HepG2 (cell line): ENCODE measurements around the gene ADAR. TPM values are rescaled to one million over a fixed set of nuclear protein-coding genes. Genes with fewer than 3 reads are reported as not detected.

ENCODE experiments used
- ATM ChIP-seq: fragments of 450-650 bp; IDR thresholded peaks from 2 replicates; pipeline ENCODE4 v1.7.1; 2017; ENCODE audit warnings: mild to moderate bottlenecking, borderline replicate concordance
- ELF1 ChIP-seq: sonication (generic); formaldehyde crosslinking; IDR thresholded peaks from 2 replicates; pipeline ENCODE4 v1.4.0; 2020; ENCODE audit warnings: missing genetic modification reagents
- EP300 ChIP-seq, 3 experiments: sonication (generic) in 1 of 3; formaldehyde crosslinking in 1 of 3; IDR thresholded peaks; 2 replicates each; pipeline versions ENCODE4 v1.5.1 to v1.6.1; 2011 to 2020; ENCODE audit warnings: low read depth in 2 of 3, low read length in 2 of 3, borderline replicate concordance in 1 of 3, improper control_type of control experiment in 1 of 3, mild to moderate bottlenecking in 1 of 3, missing genetic modification reagents in 1 of 3, moderate library complexity in 1 of 3
- ETV5 ChIP-seq: IDR thresholded peaks from 2 replicates; pipeline ENCODE4 v1.6.1; 2018; ENCODE audit warnings: missing biosample characterization, missing genetic modification reagents, inconsistent platforms, borderline replicate concordance
- IRF2 ChIP-seq: IDR thresholded peaks from 2 replicates; pipeline ENCODE4 v1.6.1; 2018; ENCODE audit warnings: missing genetic modification reagents, missing compliant biosample characterization
- PHF8 ChIP-seq: sonication (generic); formaldehyde crosslinking; IDR thresholded peaks from 2 replicates; pipeline ENCODE4 v1.5.0; 2020; ENCODE audit warnings: missing genetic modification reagents
- SIX1 ChIP-seq: sonication (generic); formaldehyde crosslinking; IDR thresholded peaks from 2 replicates; pipeline ENCODE4 v1.4.0; 2020; ENCODE audit warnings: missing genetic modification reagents, borderline replicate concordance
- SNAPC5 ChIP-seq: sonication (generic); formaldehyde crosslinking; IDR thresholded peaks from 2 replicates; pipeline ENCODE4 v1.8.1; 2023; ENCODE audit warnings: mild to moderate bottlenecking, missing genetic modification reagents, borderline replicate concordance
- SOX6 ChIP-seq, 2 experiments: fragments of 450-650 bp in 1 of 2; sonication (generic) in 1 of 2; formaldehyde crosslinking in 1 of 2; IDR thresholded peaks; 2 replicates each; pipeline versions ENCODE4 v1.4.0 to v1.6.1; 2017 to 2020; ENCODE audit warnings: antibody characterized with exemption in 1 of 2, mild to moderate bottlenecking in 1 of 2, missing genetic modification reagents in 1 of 2
- TBX3 ChIP-seq: fragments of 450-650 bp; IDR thresholded peaks from 2 replicates; pipeline ENCODE4 v1.6.1; 2017; ENCODE audit warnings: antibody characterized with exemption, mild to moderate bottlenecking, inconsistent platforms, borderline replicate concordance
- TEAD3 ChIP-seq: optimal IDR thresholded peaks from 2 replicates; pipeline ENCODE3; 2016; ENCODE audit warnings: borderline replicate concordance
- THAP7 ChIP-seq: sonication (generic); formaldehyde crosslinking; IDR thresholded peaks from 2 replicates; pipeline ENCODE4 v1.8.1; 2023; ENCODE audit warnings: mild to moderate bottlenecking, missing genetic modification reagents
- ZC3H13 ChIP-seq: sonication (generic); formaldehyde crosslinking; IDR thresholded peaks from 2 replicates; pipeline ENCODE4 v1.8.1; 2023; ENCODE audit warnings: mild to moderate bottlenecking, missing genetic modification reagents, moderate library complexity
- ZFP36L1 ChIP-seq: sonication (generic); formaldehyde crosslinking; IDR thresholded peaks from 2 replicates; pipeline ENCODE4 v1.8.0; 2022; ENCODE audit warnings: mild to moderate bottlenecking, missing genetic modification reagents, moderate library complexity
- ZNF253 ChIP-seq: sonication (generic); formaldehyde crosslinking; IDR thresholded peaks from 2 replicates; pipeline ENCODE4 v1.8.0; 2022; ENCODE audit warnings: mild to moderate bottlenecking, missing genetic modification reagents, borderline replicate concordance
- ZNF550 ChIP-seq: sonication (generic); formaldehyde crosslinking; IDR thresholded peaks from 2 replicates; pipeline ENCODE4 v1.4.0; 2020; ENCODE audit warnings: mild to moderate bottlenecking, missing genetic modification reagents, borderline replicate concordance
- ZNF75D ChIP-seq: sonication (generic); formaldehyde crosslinking; IDR thresholded peaks from 2 replicates; pipeline ENCODE4 v1.8.1; 2023; ENCODE audit warnings: missing genetic modification reagents, mild to moderate bottlenecking, borderline replicate concordance
- ZSCAN31 ChIP-seq: sonication (generic); formaldehyde crosslinking; IDR thresholded peaks from 2 replicates; pipeline ENCODE4 v1.5.0; 2020; ENCODE audit warnings: low read depth, mild to moderate bottlenecking, missing genetic modification reagents
- polyA plus RNA-seq, 8 experiments: library from polyadenylated mRNA; depleted of rRNA in 3 of 8; stranded (reverse) in 7 of 8; unstranded in 1 of 8; fragments of >200 nt; fragmentation: Illumina TruSeq in 4 of 8; extraction: Trizol in 4 of 8; gene quantifications; 2 replicates each; pipeline versions ENCODE4 v1.2.1 to v1.2.3, GENCODE V29; 2011 to 2016; ENCODE audit warnings: low read depth in 4 of 8, missing spikeins in 1 of 8, mixed read lengths in 1 of 8; ENCODE audit not compliant: insufficient read depth in 1 of 8
- total RNA-seq, 5 experiments: library from RNA; depleted of rRNA; stranded (reverse); fragments of >200 nt; fragmentation: Illumina TruSeq; extraction: Trizol; gene quantifications; 2 replicates each; pipeline ENCODE4 v1.2.3, GENCODE V29; 2016; ENCODE audit warnings: low read depth in 1 of 5
- TF ChIP-seq, protein P1 (sequence below): sonication (generic); formaldehyde crosslinking; IDR thresholded peaks from 2 replicates; pipeline ENCODE4 v1.5.0; 2020; ENCODE audit warnings: mild to moderate bottlenecking, low read depth, missing genetic modification reagents, borderline replicate concordance
- TF ChIP-seq, protein P2 (sequence below): IDR thresholded peaks from 2 replicates; pipeline ENCODE4 v1.6.1; 2016; ENCODE audit warnings: control low read depth
- TF ChIP-seq, protein P3 (sequence below): sonication (generic); formaldehyde crosslinking; IDR thresholded peaks from 2 replicates; pipeline ENCODE4 v1.4.0; 2020; ENCODE audit warnings: mild to moderate bottlenecking, missing genetic modification reagents
- TF ChIP-seq, protein P4 (sequence below): sonication (generic); formaldehyde crosslinking; IDR thresholded peaks from 2 replicates; pipeline ENCODE4 v1.5.0; 2020; ENCODE audit warnings: missing genetic modification reagents

The ADAR gene
- total and polyA plus RNA-seq, 2 of the 13 experiments (the other 11 are each of a cell fraction or from before 2014, with no cell fraction given): 70.8 to 86.2 TPM

- TF ChIP-seq ETV5 (CRISPR knock-in tag) (peak; percentile 61), ELF1 (peak; percentile 25; the same call in 1 of the 2 replicates), IRF2 (peak; percentile 99), PHF8 (CRISPR knock-in tag) (peak; percentile 64), ZSCAN31 (CRISPR knock-in tag) (peak; percentile 51), ZNF253 (no peak), THAP7 (CRISPR knock-in tag) (no peak), TEAD3 (CRISPR knock-in tag) (peak; percentile 14), ZNF75D (CRISPR knock-in tag) (no peak), EP300 (IDR thresholded peaks at IDR 0.05; ENCODE audit: low read depth in 2 of 2, low read length in 2 of 2) (0 out of 4 replicates have a peak, but pooled peaks of 1 of the 2 experiments have one; percentile 9), EP300 (CRISPR knock-in tag; IDR thresholded peaks at IDR 0.05; ENCODE audit: borderline replicate concordance) (no peak), SNAPC5 (no peak), ZFP36L1 (CRISPR knock-in tag) (0 out of 2 replicates have a peak, but pooled peaks have one; percentile 38), ZC3H13 (CRISPR knock-in tag) (peak; percentile 32; the same call in 1 of the 2 replicates), SIX1 (0 out of 2 replicates have a peak, but pooled peaks have one; percentile 28), ZNF550 (CRISPR knock-in tag) (no peak), SOX6 (IDR thresholded peaks at IDR 0.05) (no peak), SOX6 (CRISPR knock-in tag; IDR thresholded peaks at IDR 0.05) (peak; percentile 8; the same call in 1 of the 2 replicates), TBX3 (no peak), ATM (no peak)
- TF ChIP-seq, protein P1, sequence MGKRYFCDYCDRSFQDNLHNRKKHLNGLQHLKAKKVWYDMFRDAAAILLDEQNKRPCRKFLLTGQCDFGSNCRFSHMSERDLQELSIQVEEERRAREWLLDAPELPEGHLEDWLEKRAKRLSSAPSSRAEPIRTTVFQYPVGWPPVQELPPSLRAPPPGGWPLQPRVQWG (CRISPR knock-in tag): no peak
- TF ChIP-seq, protein P2, sequence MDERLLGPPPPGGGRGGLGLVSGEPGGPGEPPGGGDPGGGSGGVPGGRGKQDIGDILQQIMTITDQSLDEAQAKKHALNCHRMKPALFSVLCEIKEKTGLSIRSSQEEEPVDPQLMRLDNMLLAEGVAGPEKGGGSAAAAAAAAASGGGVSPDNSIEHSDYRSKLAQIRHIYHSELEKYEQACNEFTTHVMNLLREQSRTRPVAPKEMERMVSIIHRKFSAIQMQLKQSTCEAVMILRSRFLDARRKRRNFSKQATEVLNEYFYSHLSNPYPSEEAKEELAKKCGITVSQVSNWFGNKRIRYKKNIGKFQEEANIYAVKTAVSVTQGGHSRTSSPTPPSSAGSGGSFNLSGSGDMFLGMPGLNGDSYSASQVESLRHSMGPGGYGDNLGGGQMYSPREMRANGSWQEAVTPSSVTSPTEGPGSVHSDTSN (CRISPR knock-in tag): no peak
- TF ChIP-seq, protein P3, sequence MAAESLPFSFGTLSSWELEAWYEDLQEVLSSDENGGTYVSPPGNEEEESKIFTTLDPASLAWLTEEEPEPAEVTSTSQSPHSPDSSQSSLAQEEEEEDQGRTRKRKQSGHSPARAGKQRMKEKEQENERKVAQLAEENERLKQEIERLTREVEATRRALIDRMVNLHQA (CRISPR knock-in tag): no peak
- TF ChIP-seq, protein P4, sequence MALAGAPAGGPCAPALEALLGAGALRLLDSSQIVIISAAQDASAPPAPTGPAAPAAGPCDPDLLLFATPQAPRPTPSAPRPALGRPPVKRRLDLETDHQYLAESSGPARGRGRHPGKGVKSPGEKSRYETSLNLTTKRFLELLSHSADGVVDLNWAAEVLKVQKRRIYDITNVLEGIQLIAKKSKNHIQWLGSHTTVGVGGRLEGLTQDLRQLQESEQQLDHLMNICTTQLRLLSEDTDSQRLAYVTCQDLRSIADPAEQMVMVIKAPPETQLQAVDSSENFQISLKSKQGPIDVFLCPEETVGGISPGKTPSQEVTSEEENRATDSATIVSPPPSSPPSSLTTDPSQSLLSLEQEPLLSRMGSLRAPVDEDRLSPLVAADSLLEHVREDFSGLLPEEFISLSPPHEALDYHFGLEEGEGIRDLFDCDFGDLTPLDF (CRISPR knock-in tag): no peak
Measured at GRCh38 chr1:154607609-154608396, at the start of gene ADAR (continued).
